Measurements from ENCODE around the gene IKZF4. TPM values are rescaled to one million over a fixed set of nuclear protein-coding genes. Genes with fewer than 3 reads are reported as not detected.

The IKZF4 gene
- total and polyA plus RNA-seq, 10 of the 15 experiments (the other 5 are each of a cell fraction or from before 2014, with no cell fraction given): 0.74 to 5.5 (median 1.1) TPM

DNA sequence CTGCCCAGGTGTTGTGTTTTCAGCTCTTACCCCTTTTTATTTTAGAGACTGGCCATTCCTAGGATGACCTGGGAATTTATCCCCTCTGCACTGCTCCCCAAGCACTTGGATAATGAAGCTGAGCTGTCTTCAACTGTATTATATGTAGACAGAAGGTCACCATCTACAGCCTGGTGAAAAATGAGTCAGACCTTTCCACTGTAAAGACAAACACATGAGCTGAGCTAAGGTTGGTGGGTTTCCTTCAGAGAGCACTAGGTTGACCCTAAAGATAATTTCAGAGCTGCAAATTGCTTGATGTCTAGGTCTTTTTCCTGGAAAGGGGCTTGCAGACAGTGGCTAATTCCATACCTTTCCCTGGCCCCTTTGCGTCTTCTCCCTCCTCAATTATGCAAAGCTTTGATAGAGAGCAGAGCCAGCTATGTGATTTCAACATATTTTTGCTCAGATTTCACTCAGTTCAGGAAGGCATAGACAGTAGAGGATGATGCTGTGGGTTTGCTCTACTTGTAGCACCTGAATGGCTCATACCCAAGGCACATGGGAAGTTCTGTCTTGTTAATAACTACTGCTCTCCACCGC lies 9.2 kb upstream of the IKZF4 start:
- Histone ChIP-seq H3K9ac (ENCODE audit: control insufficient read depth, insufficient read depth, low read length) (no peak overlapping the region), H3K27ac (ENCODE audit: control insufficient read depth, insufficient read depth) (no peak overlapping the region), H2AFZ (ENCODE audit: control insufficient read depth, low read depth, low read length) (no peak overlapping the region), H3K36me3 (ENCODE audit: control insufficient read depth in 2 of 2, insufficient read depth in 2 of 2, low read length in 1 of 2) (no peaks in the 10 kb centered on the region), H4K20me1 (ENCODE audit: control insufficient read depth, insufficient read depth) (no peaks in the 10 kb centered on the region), H3K9me3 (replicated peaks; ENCODE audit: control insufficient read depth, insufficient read depth, low read length) (no peaks in the 10 kb centered on the region), H3K4me1 (ENCODE audit: control insufficient read depth, insufficient read depth, low read length) (no peaks in the 10 kb centered on the region), H3K4me2 (ENCODE audit: control insufficient read depth, insufficient read depth) (no peak overlapping the region), H3K27me3 (replicated peaks in 1 of 2; ENCODE audit: control insufficient read depth in 2 of 2, insufficient read depth in 2 of 2, low read length in 1 of 2) (no peaks in the 10 kb centered on the region), H3K79me2 (ENCODE audit: control insufficient read depth, insufficient read depth, low read length) (no peaks in the 10 kb centered on the region), H3K4me3 (no peak overlapping the region)
- no TSS peak for BruUV-seq (replicated peaks)
- no peak for DNase-seq (ENCODE audit: low read depth, low spot score)
- CTCF ChIA-PET: interaction anchor here (1.1 kb wide), 1 partner anchor 18 kb away, joined by 6 read pairs; no protein-coding TSS in a partner anchor
- POLR2A ChIA-PET: no interaction called here
- ATAC-seq: no peak
- 97% methylated on average over 2 of the region's 2 CpGs for WGBS (ENCODE audit: insufficient coverage, insufficient replicate concordance, low lambda C conversion rate, missing lambda C conversion rate)
- RAD21 ChIA-PET (ENCODE audit: unreplicated experiment): no interaction called here
- TF ChIP-seq YY1 (IDR thresholded peaks at IDR 0.05; ENCODE audit: low read depth, low read length) (no peak), POLR2A (IDR thresholded peaks at IDR 0.05; ENCODE audit: low read depth, low read length) (no peak), CREB1 (IDR thresholded peaks at IDR 0.05; ENCODE audit: low read depth) (no peak), BMI1 (IDR thresholded peaks at IDR 0.05; ENCODE audit: borderline replicate concordance) (no peak), IKZF2 (IDR thresholded peaks at IDR 0.05) (no peak), BRCA1 (IDR thresholded peaks at IDR 0.05; ENCODE audit: low read depth, low read length) (no peak), SUZ12 (IDR thresholded peaks at IDR 0.05; ENCODE audit: unreplicated experiment) (no peak), ZNF384 (IDR thresholded peaks at IDR 0.05; ENCODE audit: borderline replicate concordance, low read depth, low read length) (no peak), BACH1 (IDR thresholded peaks at IDR 0.05; ENCODE audit: borderline replicate concordance) (no peak), GABPA (IDR thresholded peaks at IDR 0.05; ENCODE audit: low read depth) (no peak)
- in situ Hi-C loops (cut with MboI): no loop called here
- SMC1A ChIA-PET (ENCODE audit: uncharacterized antibody, unreplicated experiment): interaction anchor here (0.9 to 1.4 kb wide), 4 partner anchors 13 to 273 kb away, joined by 3 read pairs; no protein-coding TSS in a partner anchor
- intact Hi-C loops (cut with micrococcal nuclease; ENCODE audit: unreplicated experiment): no loop called here
- no peak for FAIRE-seq

All from GM12878 (cell line).